Osteoblast (primary cell): Measurements from ENCODE around the gene TNRC18. TPM values are rescaled to one million over a fixed set of nuclear protein-coding genes. Genes with fewer than 3 reads are reported as not detected.

Experiments used
- DNase-seq: peaks from one replicate; pipeline ENCODE4 v3.0.0; 2011; ENCODE audit warnings: low spot score, mixed read lengths; ENCODE audit not compliant: insufficient read length; ENCODE audit errors: missing footprints
- H2AFZ ChIP-seq: 2 replicates; pipeline ENCODE4 v1.6.0; 2011; ENCODE audit warnings: mild to moderate bottlenecking, low read length
- H3K27ac ChIP-seq: 2 replicates; pipeline ENCODE4 v1.5.1; 2011; ENCODE audit warnings: mild to moderate bottlenecking, low read depth, low read length, moderate library complexity
- H3K27me3 ChIP-seq: 2 replicates; pipeline ENCODE4 v1.6.0; 2012; ENCODE audit warnings: mild to moderate bottlenecking, control low read depth, inconsistent platforms, low read length, moderate library complexity; ENCODE audit not compliant: insufficient read depth
- H3K36me3 ChIP-seq: 2 replicates; pipeline ENCODE4 v1.5.1; 2011; ENCODE audit warnings: mild to moderate bottlenecking, low read length, control low read depth, moderate library complexity; ENCODE audit not compliant: insufficient read depth
- H3K4me1 ChIP-seq: 2 replicates; pipeline ENCODE4 v1.5.1; 2011; ENCODE audit warnings: mild to moderate bottlenecking, low read length, control low read depth, moderate library complexity; ENCODE audit not compliant: insufficient read depth
- H3K4me2 ChIP-seq: 2 replicates; pipeline ENCODE4 v1.6.0; 2011; ENCODE audit warnings: mild to moderate bottlenecking, low read length; ENCODE audit not compliant: insufficient read depth
- H3K4me3 ChIP-seq: fragments of 200-600 bp; sonication (generic); 3 replicates; pipeline ENCODE4 v1.5.1; 2012; ENCODE audit warnings: mild to moderate bottlenecking, low read length, inconsistent platforms; ENCODE audit not compliant: insufficient read depth
- H3K79me2 ChIP-seq: 2 replicates; pipeline ENCODE4 v1.6.0; 2012; ENCODE audit warnings: mild to moderate bottlenecking, low read length, control low read depth, inconsistent platforms; ENCODE audit not compliant: insufficient read depth
- H3K9me3 ChIP-seq: 2 replicates; pipeline ENCODE4 v1.5.1; 2011; ENCODE audit warnings: low read depth, low read length, control low read depth
- H4K20me1 ChIP-seq: 2 replicates; pipeline ENCODE4 v1.6.0; 2012; ENCODE audit warnings: mild to moderate bottlenecking, low read length, control low read depth; ENCODE audit not compliant: insufficient read depth
- CTCF ChIP-seq: IDR thresholded peaks from 2 replicates; pipeline ENCODE4 v1.5.1; 2011; ENCODE audit warnings: mild to moderate bottlenecking, low read depth, low read length, moderate library complexity; ENCODE audit errors: extremely low read depth
- total RNA-seq: library from RNA; depleted of rRNA; stranded (reverse); fragments of >200 nt; gene quantifications from 2 replicates; pipeline ENCODE4 v1.2.3, GENCODE V29; 2012

Gene TNRC18
- total RNA-seq, 1 donor = 83.6 TPM

GRCh38 chr7:5457245-5457735 lies 33.7 kb upstream of the TNRC18 start:
- no peak overlapping the region for H3K27ac ChIP-seq

GRCh38 chr7:5456409-5456808 lies 32.8 kb upstream of the TNRC18 start:
- no peak for TF ChIP-seq CTCF
- no peaks in the 10 kb centered on the region for H3K36me3 ChIP-seq
- H3K4me1 ChIP-seq = peaks cover 7% of the 10 kb centered on the region
- no peak overlapping the region for H3K4me2 ChIP-seq
- no peaks in the 10 kb centered on the region for H3K79me2 ChIP-seq
- H3K9me3 ChIP-seq = no peaks in the 10 kb centered on the region
- DNase-seq = no peak
- H3K4me3 ChIP-seq = no peak overlapping the region
- peaks cover 2% of the 10 kb centered on the region for H4K20me1 ChIP-seq
- no peak overlapping the region for H3K27ac ChIP-seq
- H2AFZ ChIP-seq = no peak overlapping the region
- no peaks in the 10 kb centered on the region for H3K27me3 ChIP-seq

More at GRCh38 chr7:5457245-5457735, 33.7 kb upstream of the TNRC18 start:
- no peaks in the 10 kb centered on the region for H3K79me2 ChIP-seq
- peaks cover 7% of the 10 kb centered on the region for H3K4me1 ChIP-seq
- H3K9me3 ChIP-seq = no peaks in the 10 kb centered on the region
- H2AFZ ChIP-seq = no peak overlapping the region
- no peak overlapping the region for H3K4me2 ChIP-seq
- no peak for TF ChIP-seq CTCF
- H3K4me3 ChIP-seq = no peak overlapping the region
- peaks cover 2% of the 10 kb centered on the region for H4K20me1 ChIP-seq
- H3K27me3 ChIP-seq = no peaks in the 10 kb centered on the region
- no peak for DNase-seq
- no peaks in the 10 kb centered on the region for H3K36me3 ChIP-seq

GRCh38 chr7:5455581-5456219 lies 32.1 kb upstream of the TNRC18 start:
- H3K4me2 ChIP-seq = no peak overlapping the region

More at GRCh38 chr7:5455581-5456219, 32.1 kb upstream of the TNRC18 start:
- Histone ChIP-seq H3K36me3 (no peaks in the 10 kb centered on the region), H3K4me3 (no peak overlapping the region), H3K27ac (no peak overlapping the region), H4K20me1 (peaks cover 2% of the 10 kb centered on the region), H2AFZ (no peak overlapping the region), H3K4me1 (peaks cover 7% of the 10 kb centered on the region), H3K79me2 (no peaks in the 10 kb centered on the region), H3K9me3 (no peaks in the 10 kb centered on the region), H3K27me3 (no peaks in the 10 kb centered on the region)
- TF ChIP-seq CTCF = no peak
- DNase-seq = no peak
